AG10803 (cell line): ENCODE results near the gene ELL.
"Not testable (repeated sequence)": the region's sequence is repeated elsewhere in the genome, so short reads cannot be mapped to it uniquely, and the experiment has no call there.

Experiments
- DNase-seq: peaks from one replicate; pipeline ENCODE4 v3.0.0; 2010; ENCODE audit warnings: low read depth
- H3K4me3 ChIP-seq: 2 replicates; pipeline ENCODE4 v1.5.1; 2011; ENCODE audit warnings: mild to moderate bottlenecking, low read length, control low read depth
- TF ChIP-seq, protein P1 (sequence below): conservative IDR thresholded peaks from 2 replicates; pipeline ENCODE4 v1.5.1; 2011; ENCODE audit warnings: mild to moderate bottlenecking, low read length, control low read depth, inconsistent platforms

Gene ELL

DNA sequence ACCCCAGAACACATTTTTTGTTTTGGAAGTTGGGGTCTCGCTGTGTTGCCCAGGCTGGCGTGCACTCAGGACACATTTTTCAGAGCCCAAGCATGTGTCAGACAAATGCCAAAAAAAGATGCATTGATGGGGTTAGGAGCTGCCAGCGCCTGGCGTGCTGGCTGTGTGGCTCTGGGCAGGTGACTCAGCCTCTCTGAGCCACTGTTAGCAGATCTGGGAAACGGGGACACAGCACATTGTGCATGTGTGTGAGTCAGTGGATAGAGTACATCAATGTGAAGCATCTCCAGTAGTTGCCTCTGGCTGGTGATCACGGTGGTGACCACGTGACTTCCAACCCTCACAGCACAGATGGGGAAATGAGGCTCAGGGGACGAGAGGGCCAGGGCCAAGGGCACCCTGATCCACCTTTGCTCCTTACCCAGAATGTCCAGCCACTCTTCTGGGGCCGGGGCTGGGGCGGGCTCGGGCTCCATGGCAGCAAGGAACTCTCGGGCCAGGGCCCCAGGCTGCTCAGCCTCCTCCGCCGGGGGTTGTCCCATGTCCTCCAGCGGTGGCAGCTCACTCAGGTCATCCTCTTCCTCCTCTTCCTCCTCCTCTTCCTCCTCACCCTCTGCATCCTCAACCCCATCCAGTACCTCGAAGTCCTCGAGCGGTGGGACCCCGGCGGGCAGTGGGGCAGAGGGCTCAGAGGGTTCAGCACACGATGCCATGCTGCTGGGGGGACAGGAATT lies 19.6 kb upstream of the ELL start:
- peak; percentile 57 for DNase-seq
- peak overlapping the region; percentile 80; the same call in 1 of the 2 replicates for H3K4me3 ChIP-seq
- TF ChIP-seq, protein P1, sequence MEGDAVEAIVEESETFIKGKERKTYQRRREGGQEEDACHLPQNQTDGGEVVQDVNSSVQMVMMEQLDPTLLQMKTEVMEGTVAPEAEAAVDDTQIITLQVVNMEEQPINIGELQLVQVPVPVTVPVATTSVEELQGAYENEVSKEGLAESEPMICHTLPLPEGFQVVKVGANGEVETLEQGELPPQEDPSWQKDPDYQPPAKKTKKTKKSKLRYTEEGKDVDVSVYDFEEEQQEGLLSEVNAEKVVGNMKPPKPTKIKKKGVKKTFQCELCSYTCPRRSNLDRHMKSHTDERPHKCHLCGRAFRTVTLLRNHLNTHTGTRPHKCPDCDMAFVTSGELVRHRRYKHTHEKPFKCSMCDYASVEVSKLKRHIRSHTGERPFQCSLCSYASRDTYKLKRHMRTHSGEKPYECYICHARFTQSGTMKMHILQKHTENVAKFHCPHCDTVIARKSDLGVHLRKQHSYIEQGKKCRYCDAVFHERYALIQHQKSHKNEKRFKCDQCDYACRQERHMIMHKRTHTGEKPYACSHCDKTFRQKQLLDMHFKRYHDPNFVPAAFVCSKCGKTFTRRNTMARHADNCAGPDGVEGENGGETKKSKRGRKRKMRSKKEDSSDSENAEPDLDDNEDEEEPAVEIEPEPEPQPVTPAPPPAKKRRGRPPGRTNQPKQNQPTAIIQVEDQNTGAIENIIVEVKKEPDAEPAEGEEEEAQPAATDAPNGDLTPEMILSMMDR = no peak

GRCh38 chr19:18540200-18540599 lies 18.3 kb upstream of the ELL start:
- not testable (repeated sequence) for DNase-seq, H3K4me3 ChIP-seq

DNA sequence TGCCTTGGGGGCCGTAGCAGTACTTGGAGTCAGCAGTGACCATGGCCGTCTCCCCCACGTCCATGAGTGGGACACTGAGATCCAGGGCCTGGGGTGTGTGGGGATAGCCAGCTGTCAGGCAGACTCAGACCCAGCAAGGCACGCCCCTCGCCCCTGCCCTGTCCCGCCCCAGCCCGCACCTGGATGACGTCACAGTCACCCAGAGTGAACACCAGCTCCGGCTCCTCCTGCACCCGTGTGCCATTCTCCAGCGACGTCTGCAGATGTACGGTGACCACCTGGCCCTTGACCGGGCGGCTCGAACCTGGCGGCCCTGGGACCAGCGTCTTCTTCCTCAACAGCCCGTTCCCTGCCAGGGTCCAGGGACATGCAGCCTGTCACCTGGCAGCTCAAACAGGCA lies 17.5 kb upstream of the ELL start:
- DNase-seq = no peak
- no peak overlapping the region for H3K4me3 ChIP-seq
- TF ChIP-seq, protein P1 = no peak

DNA sequence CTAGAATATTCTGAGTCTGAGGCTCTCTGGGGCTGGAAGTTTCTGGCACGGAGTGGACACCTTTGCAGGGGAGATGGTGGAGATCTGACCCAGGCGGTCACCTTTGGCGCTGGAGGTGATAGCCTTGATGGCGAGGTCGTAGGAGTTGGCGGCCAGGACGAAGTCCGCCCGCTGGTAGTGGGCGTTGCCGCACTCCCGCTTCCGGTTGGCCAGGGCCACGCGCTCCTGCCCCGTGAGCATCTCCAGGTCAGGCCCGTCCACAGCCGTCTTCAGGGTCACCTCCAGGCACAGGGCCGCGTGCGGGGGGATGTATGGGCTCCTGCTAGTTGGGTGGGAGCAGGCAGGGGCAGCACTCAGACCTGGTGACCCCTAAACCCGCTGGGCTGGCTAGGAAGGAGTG lies 16.2 kb upstream of the ELL start:
- DNase-seq = no peak
- H3K4me3 ChIP-seq = no peak overlapping the region
- TF ChIP-seq, protein P1 = no peak

GRCh38 chr19:18537431-18537830 lies 15.6 kb upstream of the ELL start:
- DNase-seq = no peak
- TF ChIP-seq, protein P1 = no peak

GRCh38 chr19:18536475-18536874 lies 14.6 kb upstream of the ELL start:
- TF ChIP-seq, protein P1 = no peak
- no peak for DNase-seq
- H3K4me3 ChIP-seq = no peak overlapping the region

More at GRCh38 chr19:18537431-18537830, 15.6 kb upstream of the ELL start:
- H3K4me3 ChIP-seq = no peak overlapping the region

DNA sequence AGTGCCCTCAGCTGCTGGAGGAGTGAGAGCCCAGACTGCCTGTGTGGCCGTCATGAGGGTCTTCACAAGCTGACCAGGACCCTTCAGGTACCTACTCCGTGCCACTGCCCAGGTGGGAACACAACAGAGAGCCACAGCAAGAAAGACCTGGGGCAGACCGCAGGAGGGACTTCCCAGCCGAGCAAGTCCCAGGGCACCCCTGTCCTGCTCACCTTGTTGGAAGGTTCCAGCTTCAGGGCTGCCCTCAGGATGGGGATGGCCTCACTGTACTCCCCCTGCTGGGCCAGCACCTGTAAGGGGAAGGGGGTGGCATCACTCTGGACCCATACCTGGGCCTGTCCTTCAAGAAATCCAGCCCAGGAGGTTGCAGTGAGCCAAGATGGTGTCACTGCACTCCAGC lies 11.2 kb upstream of the ELL start:
- no peak overlapping the region for H3K4me3 ChIP-seq
- no peak for DNase-seq
- TF ChIP-seq, protein P1 = no peak
